KOPT-K1 (cell line): Measurements from ENCODE around the gene RBM20.

Experiments
- H3K27ac ChIP-seq: fragments of 200-600 bp; sonication (generic); 2 replicates; pipeline ENCODE4 v1.5.1; 2016; ENCODE audit warnings: antibody characterized with exemption, mild to moderate bottlenecking, low read depth, low read length; ENCODE audit not compliant: poor library complexity, severe bottlenecking
- H3K36me3 ChIP-seq: fragments of 200-600 bp; sonication (generic); 2 replicates; pipeline ENCODE4 v1.5.1; 2017; ENCODE audit warnings: antibody characterized with exemption, mild to moderate bottlenecking, low read length, moderate library complexity; ENCODE audit not compliant: insufficient read depth
- H3K9me3 ChIP-seq: fragments of 200-600 bp; sonication (generic); 2 replicates; pipeline ENCODE4 v1.5.1; 2017; ENCODE audit warnings: antibody characterized with exemption, low read length, mild to moderate bottlenecking; ENCODE audit not compliant: insufficient read depth, poor library complexity, severe bottlenecking

Gene RBM20

DNA sequence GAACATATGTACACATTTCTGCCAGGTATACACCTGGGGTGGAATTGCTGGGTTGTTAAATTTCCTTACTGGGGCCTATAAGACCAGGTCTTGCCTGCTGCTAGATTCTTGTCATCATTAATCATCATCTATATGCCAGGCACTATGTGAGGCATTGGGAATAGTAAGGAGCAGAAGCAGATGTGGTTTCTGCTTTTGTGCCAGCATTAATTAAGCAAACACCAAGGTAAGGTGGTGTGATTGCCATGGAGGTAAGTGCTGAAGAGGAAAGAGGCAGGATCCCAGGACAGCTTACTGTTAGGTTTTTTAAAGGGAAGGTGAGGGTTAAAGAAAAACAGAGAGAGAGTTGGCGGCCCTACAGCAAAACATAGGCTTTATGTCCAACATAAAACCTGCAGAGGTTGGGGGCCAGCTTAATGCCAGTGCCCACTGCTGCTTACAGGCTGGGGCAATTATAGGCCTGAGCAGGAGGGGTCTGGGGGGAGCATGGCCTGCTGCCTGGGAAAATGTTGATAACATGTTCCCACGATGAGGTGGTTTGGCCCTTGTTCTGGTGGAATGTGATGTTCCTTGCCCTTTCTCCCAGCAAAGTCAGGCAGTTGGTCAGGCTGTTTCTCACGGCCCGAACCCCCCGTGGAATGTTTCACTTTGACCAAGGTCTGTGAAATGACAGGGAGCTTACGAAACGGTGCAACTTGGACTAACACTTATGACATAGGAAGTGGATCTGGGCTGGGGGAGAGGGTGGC lies 93.9 kb downstream of the RBM20 start:
- no peaks in the 10 kb centered on the region for H3K36me3 ChIP-seq
- no peak overlapping the region for H3K27ac ChIP-seq
- no peaks in the 10 kb centered on the region for H3K9me3 ChIP-seq

DNA sequence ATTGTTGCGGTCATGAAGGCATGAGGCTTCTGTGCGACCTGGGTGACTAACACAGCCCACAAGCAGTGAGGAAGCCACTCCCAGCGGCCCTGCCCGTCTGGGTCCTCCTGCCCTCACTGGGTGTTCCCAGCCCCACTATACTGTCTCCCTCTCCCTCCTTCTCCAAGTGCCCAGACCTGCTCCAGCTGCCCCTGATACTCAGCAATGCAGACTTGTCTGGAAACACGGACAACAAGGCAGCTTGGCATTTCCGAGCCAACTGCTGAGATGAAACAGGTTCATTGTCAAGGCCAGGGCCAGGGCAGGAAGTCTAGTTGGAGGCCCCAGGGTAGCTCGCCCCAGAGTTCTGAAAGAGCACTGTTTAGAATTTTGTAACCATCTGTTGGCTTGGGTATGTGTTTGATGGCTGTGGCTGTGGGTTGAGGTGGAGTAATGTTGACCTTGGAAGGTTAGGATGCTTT lies 95.7 kb downstream of the RBM20 start:
- Histone ChIP-seq H3K9me3 (no peaks in the 10 kb centered on the region), H3K36me3 (no peaks in the 10 kb centered on the region)

GRCh38 chr10:110742801-110743200 lies 98.7 kb downstream of the RBM20 start:
- H3K36me3 ChIP-seq: no peaks in the 10 kb centered on the region
- H3K9me3 ChIP-seq: no peaks in the 10 kb centered on the region
- H3K27ac ChIP-seq: no peak overlapping the region

More for the DNA sequence above, 95.7 kb downstream of the RBM20 start:
- no peak overlapping the region for H3K27ac ChIP-seq

DNA sequence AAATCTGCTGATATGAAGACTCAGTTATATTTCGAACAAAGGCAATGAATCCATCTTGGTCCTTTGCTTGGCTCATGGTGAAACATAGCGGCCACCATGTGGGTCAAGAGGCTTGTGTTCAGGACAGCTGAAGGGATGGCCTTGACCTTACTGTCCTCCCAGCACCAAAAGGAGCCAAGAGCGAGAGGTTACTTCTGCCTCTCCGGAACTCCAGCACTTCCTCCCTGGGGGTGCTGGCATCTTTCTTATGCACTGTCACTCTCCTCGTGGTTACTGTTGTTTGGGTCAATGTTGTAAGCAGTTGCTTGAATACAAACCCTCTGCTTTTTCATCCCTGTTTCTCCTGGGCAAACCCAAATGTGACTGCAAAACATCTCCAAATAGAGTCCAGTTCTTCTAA lies 100.6 kb downstream of the RBM20 start:
- no peaks in the 10 kb centered on the region for H3K36me3 ChIP-seq
- H3K9me3 ChIP-seq: peaks cover 5% of the 10 kb centered on the region
- H3K27ac ChIP-seq: no peak overlapping the region

DNA sequence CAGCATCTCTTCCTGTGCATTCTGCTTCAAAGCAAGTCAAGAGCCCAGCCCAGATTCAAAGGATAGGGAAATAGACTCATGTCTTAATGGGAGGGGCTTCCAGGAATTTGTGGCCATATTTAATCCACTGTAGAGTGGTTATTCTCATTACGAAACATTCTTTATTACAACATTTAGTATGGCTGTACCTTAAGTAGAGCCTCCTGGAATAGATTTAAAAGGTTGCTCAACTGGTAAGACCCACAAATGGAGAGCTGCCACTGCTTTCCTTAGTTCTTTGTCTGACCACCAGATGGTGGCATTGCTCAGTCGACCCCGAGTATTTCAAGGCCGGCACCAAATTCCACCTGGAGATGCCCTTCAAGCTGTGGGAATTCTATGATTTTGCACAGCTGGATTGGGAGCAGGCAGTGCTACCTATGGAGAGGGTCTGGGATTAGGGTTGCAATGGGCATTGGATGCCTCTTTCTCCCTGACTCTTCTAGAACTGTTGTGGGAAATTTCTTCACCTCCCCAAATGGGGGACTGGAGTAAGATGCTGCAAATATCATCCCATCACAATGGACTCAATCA lies 102.2 kb downstream of the RBM20 start:
- Histone ChIP-seq H3K36me3 (no peaks in the 10 kb centered on the region), H3K9me3 (peaks cover 5% of the 10 kb centered on the region), H3K27ac (no peak overlapping the region)

DNA sequence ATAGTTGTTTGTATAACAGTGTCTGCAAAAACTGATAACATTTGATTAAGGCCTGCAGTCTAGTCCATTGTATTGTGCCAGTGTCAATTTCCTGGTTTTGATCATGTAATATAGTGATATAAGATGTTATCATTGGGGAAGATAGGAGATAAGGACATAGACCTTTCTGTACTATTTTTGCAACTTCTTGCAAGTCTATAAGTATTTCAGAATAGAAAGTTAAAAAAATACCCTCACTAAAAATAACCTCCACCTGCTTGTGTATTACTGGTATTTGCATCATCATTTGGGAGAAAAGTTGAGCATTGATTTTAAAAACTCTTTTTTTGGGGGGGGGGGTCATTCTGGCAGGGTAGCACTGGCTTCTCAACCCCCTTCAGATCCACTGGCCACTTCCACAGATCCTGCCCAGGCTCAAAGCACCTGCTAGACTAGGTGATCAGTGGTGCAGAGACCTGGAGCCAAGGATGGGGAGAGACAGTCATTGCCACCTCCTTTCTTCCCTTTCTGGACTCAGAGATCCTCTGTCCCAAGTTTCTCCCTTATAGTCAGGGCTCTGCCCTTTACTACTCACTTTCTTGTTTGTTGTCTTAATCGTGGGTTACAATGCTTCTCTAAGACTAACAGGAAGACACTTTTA lies 103.0 kb downstream of the RBM20 start:
- Histone ChIP-seq H3K9me3 (peaks cover 5% of the 10 kb centered on the region), H3K27ac (no peak overlapping the region), H3K36me3 (no peaks in the 10 kb centered on the region)

DNA sequence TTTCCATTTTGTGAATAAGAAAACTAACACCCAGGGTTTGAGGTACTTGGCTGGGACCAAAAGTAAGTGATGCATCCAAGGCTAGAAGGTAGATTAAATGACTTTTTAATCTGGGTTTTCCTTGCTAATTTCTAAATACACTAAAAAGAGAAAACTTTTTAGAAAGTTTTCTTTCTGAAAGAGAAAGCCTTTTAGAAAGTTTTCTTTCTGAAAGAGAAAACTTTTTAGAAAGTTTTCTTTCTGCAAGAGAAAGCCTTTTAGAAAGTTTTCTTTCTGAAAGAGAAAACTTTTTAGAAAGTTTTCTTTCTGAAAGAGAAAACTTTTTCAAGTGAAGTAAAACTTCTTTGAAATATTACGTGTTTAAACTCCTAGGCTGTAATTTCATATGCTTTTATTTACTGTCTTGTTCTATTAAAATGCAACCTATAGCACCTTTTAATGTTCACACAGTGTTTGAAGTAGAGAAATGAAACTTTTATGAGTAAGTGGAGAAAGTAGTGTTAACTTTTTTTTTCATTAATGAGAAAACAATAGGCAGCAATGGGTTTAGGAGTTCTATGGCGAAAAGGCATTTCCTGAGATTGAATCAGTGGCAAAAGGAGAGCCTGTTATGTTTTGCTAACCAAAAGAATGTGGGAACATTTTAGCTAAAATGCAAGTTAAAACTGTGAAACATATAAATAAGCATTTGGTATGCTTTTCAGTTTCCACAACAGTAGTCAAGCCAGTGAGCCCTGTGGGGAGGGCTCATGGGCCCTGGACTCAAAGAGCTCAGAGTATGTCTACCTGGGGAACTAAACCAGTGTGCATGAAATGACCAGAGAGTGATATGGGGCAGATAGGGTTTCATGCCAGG lies 103.7 kb downstream of the RBM20 start:
- H3K27ac ChIP-seq: no peak overlapping the region
- H3K9me3 ChIP-seq: peaks cover 5% of the 10 kb centered on the region
- no peaks in the 10 kb centered on the region for H3K36me3 ChIP-seq

GRCh38 chr10:110748970-110749369 lies 104.8 kb downstream of the RBM20 start:
- no peaks in the 10 kb centered on the region for H3K36me3 ChIP-seq
- peaks cover 5% of the 10 kb centered on the region for H3K9me3 ChIP-seq
- no peak overlapping the region for H3K27ac ChIP-seq

- Histone ChIP-seq H3K27ac (no peak overlapping the region), H3K9me3 (peaks cover 5% of the 10 kb centered on the region), H3K36me3 (no peaks in the 10 kb centered on the region)
Measured at GRCh38 chr10:110750931-110751330, 106.8 kb downstream of the RBM20 start.

DNA sequence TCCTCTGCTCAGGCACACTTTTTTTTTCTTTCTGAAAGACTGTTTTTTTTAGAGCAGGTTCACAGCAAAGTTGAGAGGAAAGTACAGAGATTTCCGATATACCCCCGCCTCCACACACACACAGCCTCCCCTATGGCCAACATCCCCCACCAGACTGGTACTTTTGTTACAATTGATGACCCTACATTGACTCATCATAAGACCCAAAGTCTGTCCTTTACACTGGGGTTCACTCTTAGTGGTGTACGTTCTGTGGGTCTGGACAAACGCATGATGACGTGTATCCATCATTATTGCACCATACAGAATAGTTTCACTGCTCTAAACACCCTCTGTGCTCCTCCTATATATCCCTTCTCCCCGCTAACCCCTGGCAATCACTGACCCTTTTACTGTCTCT lies 107.7 kb downstream of the RBM20 start:
- Histone ChIP-seq H3K27ac (no peak overlapping the region), H3K9me3 (peaks cover 5% of the 10 kb centered on the region), H3K36me3 (no peaks in the 10 kb centered on the region)

GRCh38 chr10:110753462-110753861 lies 109.3 kb downstream of the RBM20 start:
- Histone ChIP-seq H3K36me3 (no peaks in the 10 kb centered on the region), H3K9me3 (peaks cover 5% of the 10 kb centered on the region), H3K27ac (no peak overlapping the region)

GRCh38 chr10:110754375-110755105 lies 110.4 kb downstream of the RBM20 start:
- no peaks in the 10 kb centered on the region for H3K36me3 ChIP-seq
- H3K9me3 ChIP-seq: no peaks in the 10 kb centered on the region

DNA sequence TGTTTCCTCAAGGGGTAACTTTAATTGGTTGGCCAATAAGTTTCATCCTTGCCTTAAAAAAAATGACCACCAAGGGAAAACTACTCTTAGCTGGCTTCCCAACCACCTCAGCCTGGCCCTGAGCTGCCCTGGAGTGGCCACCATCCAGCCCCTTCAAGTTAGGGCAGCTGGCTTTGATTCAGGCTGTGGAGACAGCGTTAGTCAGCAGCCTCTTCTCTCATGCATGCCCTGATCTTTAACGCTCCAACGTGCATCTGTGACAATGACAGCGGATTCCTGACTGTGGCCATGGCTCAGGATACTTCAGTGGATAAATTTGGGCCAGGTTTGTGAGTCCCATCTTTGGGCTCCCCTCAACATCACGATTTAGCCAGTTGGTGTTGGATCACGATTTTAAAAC lies 111.6 kb downstream of the RBM20 start:
- Histone ChIP-seq H3K9me3 (no peaks in the 10 kb centered on the region), H3K36me3 (no peaks in the 10 kb centered on the region), H3K27ac (no peak overlapping the region)

More at GRCh38 chr10:110754375-110755105, 110.4 kb downstream of the RBM20 start:
- no peak overlapping the region for H3K27ac ChIP-seq

- Histone ChIP-seq H3K9me3 (no peaks in the 10 kb centered on the region), H3K27ac (no peak overlapping the region), H3K36me3 (no peaks in the 10 kb centered on the region)
Measured at GRCh38 chr10:110756876-110757275, 112.7 kb downstream of the RBM20 start.
